Activated CD4-positive, alpha-beta T cell treated with anti-CD3 and anti-CD28 coated beads, Interleukin-2, amount 50 U/mL, for 24 hours (primary cell): Measurements from ENCODE around the gene MANSC1.
"Not testable (repeated sequence)": the region's sequence is repeated elsewhere in the genome, so short reads cannot be mapped to it uniquely, and the experiment has no call there.

Source experiments
- DNase-seq, 2 donors: peaks; one replicate each; pipeline ENCODE4 v3.0.0-alpha.2; 2020; ENCODE audit warnings: low read depth in 1 of 2, low spot score in 1 of 2

Gene MANSC1

DNA sequence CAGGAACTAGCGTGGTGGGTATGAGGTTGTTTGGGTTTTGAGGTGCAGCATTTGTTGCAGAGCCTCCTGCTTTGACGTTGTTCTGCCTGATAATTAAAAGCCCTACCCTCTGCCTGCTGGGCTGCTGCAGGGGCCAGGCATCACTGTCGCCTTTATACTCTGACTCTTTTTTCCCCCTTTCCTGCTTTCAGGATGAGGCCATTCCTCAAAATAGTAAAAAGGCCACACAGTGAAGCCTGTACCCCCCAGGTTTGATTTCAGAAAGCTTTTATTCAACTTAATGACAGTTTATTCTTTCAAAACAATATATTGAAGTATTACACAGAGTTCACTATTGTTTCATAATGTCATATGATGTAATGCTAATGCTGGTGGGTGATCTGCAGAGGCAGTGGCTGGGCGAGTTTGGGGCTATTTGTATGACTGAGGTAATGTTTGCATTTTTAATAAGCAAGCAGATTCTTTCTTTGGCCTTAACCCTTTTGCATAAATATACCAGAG, 15.9 kb upstream of the MANSC1 start:
- no peak for DNase-seq

GRCh38 chr12:12365446-12365802, 15.4 kb upstream of the MANSC1 start:
- no peak for DNase-seq

DNA sequence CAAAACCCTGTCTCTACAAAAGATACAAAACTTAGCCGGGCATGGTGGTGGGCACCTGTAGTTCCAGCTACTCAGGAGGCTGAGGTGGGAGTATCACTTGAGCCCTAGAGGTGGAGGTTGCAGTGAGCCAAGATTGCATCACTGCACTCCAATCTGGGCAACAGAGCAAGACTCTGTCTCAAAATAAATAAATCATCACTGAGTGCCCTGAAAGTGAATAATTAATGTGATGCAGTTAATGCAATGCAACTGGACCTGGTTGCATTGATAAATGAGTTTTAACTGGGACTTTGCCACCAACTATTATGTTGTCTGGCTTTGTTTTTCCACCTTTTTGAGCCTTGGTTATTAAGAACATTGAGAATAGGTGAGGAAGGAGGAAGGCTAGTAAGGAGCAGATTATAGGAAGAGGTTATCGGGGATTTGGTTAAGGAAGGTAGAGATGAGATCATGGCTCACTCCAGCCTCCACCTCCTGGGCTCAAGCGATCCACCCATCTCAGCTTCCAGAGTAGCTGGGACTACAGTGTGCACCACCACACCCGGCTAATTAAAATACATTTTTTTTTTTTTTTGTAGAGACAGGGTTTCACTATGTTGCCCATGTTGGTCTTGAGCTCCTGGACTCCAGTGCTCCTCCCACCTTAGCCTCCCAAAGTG, 14.9 kb upstream of the MANSC1 start:
- DNase-seq, result no peak

DNA sequence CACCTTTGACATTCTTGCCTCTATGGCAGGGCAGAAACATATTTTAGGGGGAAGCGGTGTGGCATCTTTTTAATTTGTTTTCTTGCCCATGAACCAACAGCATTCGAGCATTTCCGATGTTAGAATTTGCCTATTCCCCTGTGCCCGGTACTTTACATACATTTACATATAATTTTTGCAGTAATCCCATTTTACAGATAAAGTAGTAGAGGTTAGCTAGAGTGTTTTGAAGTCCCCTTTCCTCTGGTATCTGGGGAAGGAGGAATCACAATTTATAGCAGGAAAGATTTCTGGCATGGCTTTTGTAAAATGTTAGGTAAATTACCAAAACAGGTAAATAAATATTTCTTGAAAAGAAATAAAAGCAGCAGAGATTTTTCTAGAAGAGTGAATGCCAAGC, 8.5 kb upstream of the MANSC1 start:
- DNase-seq, result no peak

DNA sequence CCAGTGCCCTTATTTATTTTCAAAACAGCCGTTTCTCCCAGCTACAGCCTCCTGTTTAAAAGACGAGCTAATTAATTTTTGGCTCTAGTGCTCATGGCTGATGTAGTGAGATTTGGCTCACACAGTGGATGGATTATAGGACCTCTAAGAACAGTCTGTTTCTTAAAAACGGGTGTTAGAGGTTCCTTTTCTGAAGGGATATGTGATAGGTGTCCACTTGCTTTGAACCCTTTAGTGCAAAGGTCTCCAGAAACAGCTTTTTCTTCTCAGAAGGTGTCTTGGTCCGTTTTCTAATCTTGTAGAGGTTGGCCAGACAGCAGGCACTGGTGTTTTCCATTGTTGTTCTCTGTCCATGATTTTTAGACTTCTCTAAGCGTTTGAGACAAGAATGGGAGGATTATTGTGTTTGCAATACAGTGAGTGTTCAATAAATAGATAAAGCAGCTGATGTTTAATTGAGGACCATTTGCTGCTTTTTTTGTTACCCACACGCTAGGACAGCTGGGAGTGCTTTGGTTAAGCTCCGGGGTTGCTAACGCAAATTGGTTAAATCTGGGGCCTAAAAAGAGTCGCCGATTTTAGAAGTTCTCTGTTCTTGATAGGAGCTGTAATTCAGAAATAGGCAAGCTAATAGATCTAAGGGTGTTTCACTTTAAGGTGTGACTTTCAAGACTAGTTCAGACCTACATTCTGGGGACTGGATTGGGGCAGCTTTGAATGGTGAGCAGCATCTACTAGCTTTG, 7.8 kb upstream of the MANSC1 start:
- no peak for DNase-seq

- peak; percentile 90 to 96 for DNase-seq
Observed at GRCh38 chr12:12356896-12357718, 7.1 kb upstream of the MANSC1 start, which contains the start of gene BORCS5. Gene BORCS5 (plus strand): TSS chr12:12357078. CDS start chr12:12357452, 374 bp downstream.

- DNase-seq, result no peak
Observed at GRCh38 chr12:12356467-12356895, 6.4 kb upstream of the MANSC1 start.

- no peak for DNase-seq
Observed at GRCh38 chr12:12353807-12354206, 3.8 kb upstream of the MANSC1 start.

DNA sequence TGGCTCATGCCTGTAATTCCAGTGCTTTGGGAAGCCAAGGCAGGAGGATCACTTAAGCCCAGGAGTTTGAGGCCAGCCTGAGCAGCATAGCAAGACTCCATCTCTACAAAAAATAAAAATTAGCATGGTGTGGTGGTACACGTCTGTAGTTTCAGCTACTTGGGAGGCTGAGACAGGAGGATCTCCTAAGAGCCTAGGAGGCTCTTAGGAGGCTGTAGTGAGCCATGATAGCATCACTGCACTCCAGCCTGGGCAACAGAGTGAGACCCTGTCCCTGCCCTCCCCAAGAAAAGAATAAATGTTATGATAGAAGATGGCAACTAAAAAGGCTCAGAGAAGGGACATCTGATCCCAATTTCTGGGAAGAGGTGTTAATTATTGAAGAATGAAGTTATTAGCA, 3.2 kb upstream of the MANSC1 start:
- DNase-seq, result no peak

- not testable (repeated sequence) for DNase-seq
Observed at GRCh38 chr12:12351468-12352185, 1.6 kb upstream of the MANSC1 start.

GRCh38 chr12:12350868-12351463, 924 bp upstream of the MANSC1 start:
- no peak for DNase-seq

- no peak for DNase-seq
Observed at GRCh38 chr12:12338527-12339168, 11.4 kb downstream of the MANSC1 start.

DNA sequence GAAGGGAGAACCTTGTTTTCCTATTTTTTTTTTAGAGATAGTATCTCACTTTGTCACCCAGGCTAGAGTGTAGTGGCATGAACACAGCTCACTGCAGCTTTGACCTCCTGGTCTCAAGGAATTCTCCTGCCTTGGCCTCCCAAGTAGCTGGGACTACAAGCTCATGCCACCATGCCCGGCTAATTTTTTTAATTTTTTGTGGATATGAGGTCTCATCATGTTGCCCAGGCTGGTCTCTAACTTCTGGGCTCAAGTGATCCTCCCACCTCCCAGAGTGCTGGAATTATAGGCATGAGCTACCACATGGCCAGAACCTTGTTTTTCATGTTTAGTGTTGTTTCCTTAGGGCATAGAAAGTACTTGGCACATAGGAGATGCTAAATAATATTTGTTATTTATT, 13.5 kb downstream of the MANSC1 start:
- no peak for DNase-seq

- no peak for DNase-seq
Observed at GRCh38 chr12:12336049-12336411, 14.0 kb downstream of the MANSC1 start.

DNA sequence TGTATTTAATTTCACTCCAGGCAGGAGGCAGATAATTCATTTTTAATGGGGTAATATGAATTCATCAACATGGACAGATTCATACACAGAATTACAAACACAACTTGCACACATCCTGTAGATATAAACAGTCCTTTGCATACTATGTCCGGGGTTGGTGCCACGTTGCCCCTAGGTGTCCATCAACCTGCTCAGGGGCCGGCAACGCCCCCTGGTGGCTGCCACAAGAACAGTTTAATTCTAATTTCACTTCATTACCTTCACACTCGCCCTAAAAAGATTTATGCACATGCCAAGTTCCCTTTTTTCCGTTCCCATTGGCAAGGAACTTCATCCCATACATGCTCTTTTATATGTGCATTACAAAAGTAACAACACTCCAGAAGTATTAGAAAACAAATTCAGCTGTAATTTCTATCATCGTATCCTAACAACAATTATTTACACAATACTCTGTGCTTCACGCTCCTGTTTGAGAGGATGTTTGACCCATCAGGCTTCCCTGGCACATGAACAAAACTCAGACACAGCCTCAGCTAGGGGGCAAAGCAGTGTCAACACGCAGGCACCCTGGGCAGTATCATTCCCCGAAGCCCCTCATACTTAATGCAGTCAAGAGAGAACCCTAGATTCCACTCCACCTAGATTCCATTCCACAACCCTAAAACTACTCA, 15.5 kb downstream of the MANSC1 start:
- peak in 1 of 2 donors; percentile 28 for DNase-seq

GRCh38 chr12:12333407-12334366, 16.4 kb downstream of the MANSC1 start:
- no peak for DNase-seq

GRCh38 chr12:12331896-12332295, 18.1 kb downstream of the MANSC1 start:
- DNase-seq, result no peak

DNA sequence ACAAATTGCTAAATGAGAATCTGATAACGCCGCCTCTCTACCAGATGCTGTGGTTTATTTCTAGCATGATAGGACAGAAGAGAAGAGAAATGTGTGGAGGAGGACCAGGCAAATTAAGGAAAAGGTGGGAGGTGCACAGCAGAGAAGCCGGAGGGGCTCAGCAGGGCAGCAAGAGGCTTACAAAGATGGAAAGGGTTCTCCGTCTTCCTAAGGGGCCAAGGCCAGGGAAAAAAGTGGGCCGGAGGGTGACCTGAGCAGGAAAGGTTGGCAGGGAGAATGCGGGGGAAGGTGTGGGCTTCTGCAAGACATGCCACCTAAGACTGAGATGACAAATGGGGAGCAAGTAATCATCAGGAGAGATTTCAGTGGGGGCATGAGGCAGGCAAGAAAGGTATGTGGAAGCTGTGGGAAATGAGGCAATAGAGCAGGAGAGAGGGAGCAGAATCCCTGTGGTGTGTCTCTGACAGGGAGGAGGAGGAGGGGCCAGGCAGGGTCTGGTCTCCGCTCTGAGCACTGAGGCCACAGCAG, 18.7 kb downstream of the MANSC1 start:
- DNase-seq, result no peak
